GM08714 (cell line): ENCODE data around the gene ARHGDIG.

Experiments
- H3K4me3 ChIP-seq: fragments of 200-500 bp; sonication (Bioruptor generic); 2 replicates; pipeline ENCODE4 v1.5.1; 2014; ENCODE audit warnings: mild to moderate bottlenecking, low read length, inconsistent platforms
- ZNF274 ChIP-seq: IDR thresholded peaks from 2 replicates; pipeline ENCODE4 v1.6.1; 2012; ENCODE audit warnings: mild to moderate bottlenecking, low read depth, low read length

ARHGDIG gene

DNA sequence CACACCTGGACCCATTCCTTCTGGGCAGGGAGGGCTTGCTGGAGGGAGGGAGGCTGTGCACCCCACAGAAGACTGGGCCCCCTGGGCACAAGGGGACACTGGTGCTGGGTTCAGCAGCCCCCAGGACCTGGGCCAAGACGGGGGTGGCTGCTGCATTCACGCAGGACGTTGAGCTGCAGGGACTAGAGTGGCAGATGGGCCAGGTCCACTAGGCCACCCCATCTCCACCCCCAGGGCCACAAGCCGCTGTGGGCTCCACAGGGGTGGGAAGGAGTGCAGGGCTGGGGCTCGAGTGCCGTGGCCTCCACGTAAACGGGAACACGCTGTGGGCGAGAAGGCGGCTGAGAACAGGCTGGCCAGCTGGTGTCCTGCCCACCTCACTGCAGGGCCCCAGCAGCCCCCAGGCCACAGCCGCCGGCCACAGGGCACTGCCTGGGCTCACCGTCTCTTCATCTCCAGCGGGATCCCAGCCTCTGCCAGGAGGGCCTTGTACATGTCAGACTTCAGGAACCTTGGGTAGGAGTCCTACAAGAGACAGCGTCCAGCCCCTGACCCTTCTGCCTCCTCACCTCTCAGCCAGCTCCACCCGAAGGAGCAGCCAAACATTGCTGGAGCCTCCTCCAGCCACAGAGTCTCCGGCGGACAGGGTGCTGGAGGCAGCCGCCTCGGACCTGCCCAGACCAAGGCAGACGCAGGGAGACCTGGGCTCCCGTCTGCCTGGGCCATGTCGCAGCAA, 11.2 kb upstream of the ARHGDIG start:
- no peak overlapping the region for H3K4me3 ChIP-seq
- no peak for TF ChIP-seq ZNF274

DNA sequence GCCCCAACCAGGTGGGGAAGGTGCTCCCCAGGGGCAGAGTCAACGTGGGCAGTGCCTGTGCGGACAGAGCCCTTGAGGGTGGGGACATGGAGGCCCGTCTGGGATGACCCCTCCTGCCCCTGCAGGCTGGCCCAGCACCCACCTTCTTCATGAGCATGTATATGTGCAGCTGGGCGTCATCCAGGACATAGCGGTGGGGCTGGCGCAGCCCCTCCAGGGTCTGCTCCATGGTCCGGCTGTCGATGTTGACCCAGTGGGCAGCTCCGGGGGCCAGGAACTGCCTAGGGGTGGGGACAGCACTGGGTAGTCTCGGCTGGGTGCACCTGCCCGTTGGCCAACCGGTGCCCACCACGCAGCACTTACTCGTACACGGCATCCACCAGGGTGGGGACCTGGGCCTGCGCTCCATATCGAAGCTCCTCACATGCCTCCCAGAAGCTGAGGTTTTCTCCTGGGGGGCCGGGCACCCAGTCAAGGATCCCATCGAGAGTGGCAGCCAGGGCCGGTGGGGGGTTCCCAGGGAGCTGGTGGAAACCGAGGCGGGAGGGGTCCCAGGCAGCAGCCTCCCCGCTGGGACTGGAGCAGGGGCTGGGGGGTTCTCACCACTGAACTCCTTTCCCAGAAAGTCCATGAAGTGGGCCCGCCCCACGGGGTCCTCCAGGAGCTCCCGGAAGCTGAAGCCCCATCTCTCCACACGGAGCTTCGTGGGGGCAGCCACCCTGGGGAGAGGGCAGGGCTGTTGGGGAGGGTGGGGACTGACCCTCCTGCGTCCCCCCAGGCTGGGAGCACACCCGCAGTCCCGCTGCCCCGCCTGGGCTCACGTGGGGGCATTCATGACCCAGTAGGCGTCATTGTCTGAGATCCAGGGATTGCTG, 9.8 kb upstream of the ARHGDIG start:
- no peak for TF ChIP-seq ZNF274

DNA sequence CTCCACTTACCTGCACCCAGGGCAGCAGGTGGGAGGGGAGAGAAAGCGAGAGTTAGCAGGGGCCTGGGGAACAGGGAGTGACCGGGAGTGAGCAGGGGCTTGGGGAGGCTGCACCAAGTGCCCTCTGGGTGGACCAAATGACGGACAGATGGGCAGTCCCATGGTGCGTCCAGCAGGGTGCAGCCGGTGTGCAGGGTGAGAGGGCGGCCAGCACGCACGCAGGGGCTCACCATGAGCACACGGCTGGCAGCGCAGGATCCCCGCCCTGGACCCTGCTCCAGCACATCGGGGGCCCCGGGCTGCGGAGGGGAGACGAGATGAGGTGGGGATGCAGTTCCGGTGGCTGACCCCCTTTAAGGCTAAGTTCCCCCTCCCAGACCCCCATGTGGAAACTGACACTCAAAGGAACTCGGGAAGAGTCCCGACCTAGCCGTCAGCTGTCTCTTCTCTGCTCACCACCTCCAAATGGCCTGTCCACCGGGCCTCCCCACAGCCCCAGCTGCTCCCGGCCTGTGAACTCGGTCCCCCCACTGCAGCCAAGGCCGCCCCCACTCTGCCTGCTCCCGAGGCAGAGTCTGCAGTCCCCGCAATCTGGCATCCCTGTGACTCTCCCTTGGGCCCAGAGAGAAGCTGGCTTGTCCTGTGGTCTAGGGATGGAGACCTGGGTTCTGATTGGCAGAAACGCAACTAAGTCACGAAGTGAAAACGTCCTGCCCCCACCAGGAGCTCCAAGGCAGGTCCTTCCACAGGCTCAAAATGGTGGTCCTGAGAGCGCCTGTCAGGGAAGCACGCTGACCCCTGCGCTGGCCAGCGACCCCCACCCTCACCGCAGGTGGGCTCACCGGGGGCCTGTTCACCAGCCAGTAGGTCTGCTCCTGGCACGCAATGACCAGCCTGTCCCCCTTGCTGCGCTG, 7.5 kb upstream of the ARHGDIG start:
- TF ChIP-seq ZNF274 = no peak
- no peak overlapping the region for H3K4me3 ChIP-seq

More for the DNA sequence above, 9.8 kb upstream of the ARHGDIG start:
- H3K4me3 ChIP-seq = no peak overlapping the region

DNA sequence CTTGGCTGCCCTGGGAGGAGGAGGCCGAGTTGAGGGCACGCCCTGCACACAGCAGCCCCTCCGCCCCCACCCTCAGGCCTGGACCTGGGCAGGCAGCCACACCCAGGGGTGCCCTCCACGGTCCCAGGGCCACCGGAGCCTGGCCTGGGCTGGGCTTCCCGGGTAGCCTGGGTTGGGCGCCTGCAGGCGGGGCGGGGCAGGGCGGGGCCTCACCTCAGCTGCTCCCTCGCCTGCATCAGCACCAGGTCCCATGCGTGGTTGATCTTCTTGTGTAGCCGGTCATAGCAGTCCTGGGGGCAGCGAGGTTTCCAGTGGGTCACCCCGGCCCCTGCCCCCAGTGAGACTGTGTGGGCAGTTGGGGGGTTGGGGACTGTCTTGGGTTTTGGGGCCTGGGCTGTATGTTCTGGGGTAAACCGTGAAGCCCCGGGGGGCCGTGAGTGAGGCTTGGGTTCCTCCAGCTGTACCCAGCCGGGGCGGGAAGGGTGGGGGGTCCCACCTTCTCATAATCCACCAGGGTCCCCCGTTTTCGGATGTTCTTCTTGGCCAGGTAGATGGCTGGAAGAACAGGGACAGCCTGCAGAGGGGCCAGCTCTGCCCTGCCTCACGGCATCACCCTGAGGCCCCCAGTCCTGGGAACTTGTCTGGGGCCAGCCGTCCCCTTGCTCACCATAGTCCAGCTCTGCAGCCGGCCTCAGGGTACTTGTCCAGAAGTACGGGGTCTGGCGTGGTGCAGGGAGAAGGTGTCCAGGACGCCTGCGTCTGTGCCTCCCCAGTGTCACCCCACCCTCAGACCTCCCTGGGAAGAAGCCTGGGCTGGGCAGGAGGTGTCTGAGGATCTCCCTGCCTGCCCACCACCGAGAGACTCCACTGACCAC, 6.6 kb upstream of the ARHGDIG start:
- no peak for TF ChIP-seq ZNF274
- no peak overlapping the region for H3K4me3 ChIP-seq

DNA sequence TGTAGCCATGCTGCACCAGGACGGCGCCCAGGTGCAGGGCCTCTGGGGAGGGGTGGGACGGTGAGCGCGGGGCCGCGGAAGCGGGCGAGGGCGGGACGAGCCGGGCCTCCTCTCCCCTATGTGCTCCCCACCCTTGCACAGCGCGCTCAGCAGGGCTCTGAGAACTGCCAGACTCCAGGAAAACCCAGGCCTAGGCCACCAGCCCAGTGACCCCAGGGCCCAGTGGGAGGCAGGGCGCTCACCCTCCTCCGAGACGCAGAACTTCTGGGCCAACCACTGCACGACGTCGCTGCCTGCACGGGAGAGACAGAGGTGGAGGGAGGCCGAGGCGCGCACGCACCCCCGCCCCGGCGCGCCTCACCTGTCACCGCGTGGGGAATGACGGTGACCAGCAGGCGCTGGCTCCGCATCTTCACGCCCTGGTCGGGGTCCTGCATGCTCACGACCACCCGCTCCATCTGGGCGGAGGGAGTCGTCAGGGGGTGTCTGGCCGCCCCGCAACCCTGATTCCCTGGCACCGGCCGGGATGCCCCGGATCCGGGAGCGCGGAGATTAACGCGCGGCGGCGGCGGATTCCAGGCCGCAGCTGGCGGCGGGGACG, 5.2 kb upstream of the ARHGDIG start:
- no peak for TF ChIP-seq ZNF274
- H3K4me3 ChIP-seq = no peak overlapping the region

DNA sequence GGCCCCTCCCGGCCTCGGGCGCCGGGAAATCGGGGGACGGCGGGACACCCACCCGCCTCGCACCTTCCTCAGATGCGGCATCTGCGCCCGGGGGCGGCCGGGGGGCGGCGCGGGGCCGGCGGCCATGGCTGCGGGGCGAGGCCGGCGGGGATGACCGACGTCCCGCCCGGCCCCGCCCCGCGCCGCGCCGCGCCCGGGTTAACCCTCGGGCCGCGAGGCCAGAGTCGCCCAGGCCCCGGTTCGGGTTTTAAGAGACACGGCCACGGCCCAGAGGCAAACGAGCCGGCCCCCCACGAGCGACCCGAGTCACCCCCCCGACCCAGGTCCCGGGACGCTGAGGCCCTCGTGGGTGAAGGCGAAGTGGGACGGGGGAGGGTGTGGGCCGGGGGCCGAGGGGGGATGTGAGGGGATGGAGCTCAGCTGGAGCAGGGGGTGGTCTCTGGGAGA, 4.6 kb upstream of the ARHGDIG start, which contains the start of gene RGS11:
TSS of gene RGS11 (minus strand) at position 159 of the 447 bp plus-strand sequence. CDS start at position 126, 33 bp downstream.
- TF ChIP-seq ZNF274 = no peak
- no peak within 1 kb of the TSS for H3K4me3 ChIP-seq

DNA sequence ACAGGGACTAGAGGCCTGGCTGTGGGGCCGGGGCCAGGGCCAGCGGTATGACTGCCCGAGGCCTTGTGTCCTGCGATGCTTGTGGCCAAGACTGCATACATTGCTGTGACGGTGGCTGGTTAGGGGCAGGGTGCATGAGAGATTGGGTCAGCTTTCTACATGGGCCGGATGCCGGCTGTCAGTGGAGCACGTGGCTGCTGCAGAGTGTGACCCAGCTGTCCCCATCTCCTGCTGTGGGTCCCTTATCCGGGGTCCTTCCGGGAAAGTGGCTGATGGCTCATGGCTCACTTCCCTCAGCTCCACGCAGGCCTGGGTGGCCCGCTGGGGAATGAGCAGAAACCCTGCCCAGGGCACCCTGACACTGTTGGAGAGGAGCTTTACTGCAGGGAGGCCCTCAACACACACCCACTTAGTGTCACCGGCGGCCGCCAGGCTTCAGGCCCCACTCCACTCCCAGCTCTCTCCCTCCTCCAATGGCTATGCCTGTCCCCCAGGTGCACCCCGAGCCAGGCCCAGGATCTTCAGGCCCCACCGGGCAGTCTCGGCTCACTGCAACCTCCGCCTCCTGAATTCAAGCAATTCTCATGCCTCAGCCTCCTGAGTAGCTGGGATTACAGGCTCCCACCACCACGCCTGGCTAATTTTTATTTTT, 3.8 kb upstream of the ARHGDIG start:
- H3K4me3 ChIP-seq = no peak overlapping the region
- no peak for TF ChIP-seq ZNF274

DNA sequence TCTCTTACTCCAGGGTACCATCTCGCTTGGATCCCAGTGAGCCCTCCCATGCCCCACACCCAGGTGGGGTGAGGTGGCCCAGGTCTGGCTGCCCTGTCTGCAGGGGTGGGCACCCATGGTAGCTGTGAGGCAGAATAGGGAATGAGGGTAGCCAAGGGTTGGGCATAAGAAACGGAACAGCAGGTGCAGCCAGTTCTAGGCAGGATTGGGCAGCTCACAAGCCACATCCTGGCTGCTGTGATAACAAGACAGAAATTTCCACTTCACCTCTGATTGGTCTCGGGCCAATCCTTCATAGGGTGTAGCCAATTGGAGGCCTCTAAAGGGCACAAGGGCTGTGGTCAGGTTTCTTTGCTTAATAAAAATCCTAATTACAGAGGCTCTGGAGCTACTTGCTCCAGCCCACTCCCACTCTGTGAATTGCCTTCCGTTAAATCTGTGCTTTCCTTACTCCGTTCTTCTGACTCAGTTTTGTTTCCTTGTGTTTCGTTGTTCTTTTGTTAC, 1.5 kb upstream of the ARHGDIG start:
- TF ChIP-seq ZNF274 = no peak
- no peak overlapping the region for H3K4me3 ChIP-seq

DNA sequence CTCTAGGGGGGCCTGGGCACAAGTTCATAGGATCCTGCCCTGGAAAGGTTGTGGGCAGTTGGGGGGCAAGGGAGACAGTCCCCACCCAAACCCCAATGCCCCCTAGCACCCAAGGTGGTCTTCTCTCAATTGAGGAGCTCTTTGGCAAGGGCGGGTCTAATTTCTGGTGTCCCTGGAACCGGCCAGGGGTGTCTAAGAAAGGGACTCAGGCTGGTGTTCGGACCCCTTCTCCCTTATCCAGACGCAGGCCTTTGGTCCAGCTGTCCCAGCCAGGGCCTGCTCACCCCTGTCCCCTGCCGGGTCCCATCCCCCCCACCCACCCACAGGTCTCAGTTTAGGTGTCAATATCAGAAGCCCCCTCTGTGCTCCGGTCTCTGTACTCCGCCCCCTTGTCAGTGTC, 860 bp upstream of the ARHGDIG start:
- no peak overlapping the region for H3K4me3 ChIP-seq

DNA sequence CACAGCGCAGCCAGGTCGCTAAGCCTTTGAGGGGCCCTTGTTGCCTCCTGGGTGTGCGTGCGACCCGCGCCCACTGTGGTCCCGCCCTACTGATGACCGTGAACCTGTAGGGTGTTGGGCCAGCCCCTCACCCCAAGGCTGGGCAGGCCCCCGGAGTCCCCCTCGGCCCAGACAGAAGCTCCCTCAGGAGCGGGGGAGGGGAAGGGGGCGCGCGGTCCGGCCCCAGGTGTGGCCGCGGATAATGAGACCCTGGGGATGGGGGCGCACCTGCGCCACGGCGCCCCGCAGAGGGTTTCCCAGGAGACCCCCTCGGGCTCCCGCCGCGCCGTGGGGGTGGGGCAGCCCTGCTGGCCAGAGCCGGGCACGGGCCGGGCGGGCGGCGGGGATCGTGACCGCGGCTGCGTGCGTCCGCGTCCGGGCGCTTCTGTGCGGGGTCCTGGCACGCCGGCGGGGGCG, 358 bp upstream of the ARHGDIG start:
- H3K4me3 ChIP-seq = no peak overlapping the region
- no peak for TF ChIP-seq ZNF274

More for the DNA sequence above, 860 bp upstream of the ARHGDIG start:
- no peak for TF ChIP-seq ZNF274

DNA sequence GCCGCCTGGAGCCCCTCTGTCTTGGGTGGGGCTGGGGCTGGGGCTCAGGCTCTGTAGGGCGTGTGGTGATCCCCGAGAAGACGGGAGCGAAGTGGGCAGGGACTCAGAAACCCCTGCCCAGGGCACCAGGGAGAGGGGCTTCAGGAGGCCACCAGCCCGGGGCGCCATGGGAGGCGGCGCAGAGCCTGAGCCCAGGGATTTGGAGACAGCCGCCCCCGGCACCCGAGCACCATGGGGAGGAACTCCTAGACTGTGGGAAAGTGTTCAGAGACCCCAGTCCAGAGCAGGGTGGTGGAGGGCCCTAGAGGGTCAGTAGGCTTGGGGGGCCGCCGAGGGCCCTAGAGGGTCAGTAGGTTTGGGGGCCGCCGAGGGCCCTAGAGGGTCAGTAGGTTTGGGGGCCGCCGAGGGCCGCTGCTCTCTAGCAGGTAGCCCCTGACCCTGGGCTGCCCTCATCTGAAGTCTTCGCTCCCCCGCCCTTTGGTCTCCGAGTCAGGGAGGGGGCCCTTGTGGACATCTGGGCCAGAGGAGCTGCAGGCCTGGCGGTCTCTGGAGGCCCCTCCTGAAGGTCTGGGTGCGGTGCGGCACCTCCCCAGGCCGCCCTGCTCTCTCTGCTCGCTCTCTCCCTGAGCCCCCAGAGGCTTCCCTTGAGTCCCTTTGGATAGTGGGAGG, 734 bp downstream of the ARHGDIG start:
- no peak overlapping the region for H3K4me3 ChIP-seq
- TF ChIP-seq ZNF274 = no peak

DNA sequence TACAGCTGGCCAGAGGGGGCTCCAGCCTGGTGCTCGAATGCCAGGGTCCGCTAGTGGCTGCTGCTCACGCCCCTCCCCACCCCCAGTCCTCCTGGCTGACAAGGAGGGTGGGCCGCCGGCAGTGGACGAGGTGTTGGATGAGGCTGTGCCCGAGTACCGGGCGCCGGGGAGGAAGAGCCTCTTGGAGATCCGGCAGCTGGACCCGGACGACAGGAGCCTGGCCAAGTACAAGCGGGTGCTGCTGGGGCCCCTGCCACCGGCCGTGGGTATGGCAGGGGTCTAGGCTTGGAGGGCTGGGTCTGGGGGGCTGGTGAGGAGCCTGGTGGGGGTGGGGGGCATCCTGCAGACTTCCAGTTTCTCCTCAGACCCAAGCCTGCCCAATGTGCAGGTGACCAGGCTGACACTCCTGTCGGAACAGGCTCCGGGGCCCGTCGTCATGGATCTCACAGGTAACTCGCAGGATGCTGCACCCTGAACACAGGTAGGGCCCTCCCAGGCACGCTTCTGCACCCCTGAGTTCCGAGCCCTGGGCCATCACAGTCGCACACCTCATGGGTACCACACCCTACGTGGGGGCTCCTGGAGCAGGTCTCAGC, 1.4 kb downstream of the ARHGDIG start:
- no peak overlapping the region for H3K4me3 ChIP-seq

More for the DNA sequence above, 1.4 kb downstream of the ARHGDIG start:
- no peak for TF ChIP-seq ZNF274
